ENCODE measurements around the gene ATM. TPM values are rescaled to one million over a fixed set of nuclear protein-coding genes. Genes with fewer than 3 reads are reported as not detected.

The ATM gene
- total and polyA plus RNA-seq, 2 experiments from 2014 or later, result 27.6 to 59.3 TPM

DNA sequence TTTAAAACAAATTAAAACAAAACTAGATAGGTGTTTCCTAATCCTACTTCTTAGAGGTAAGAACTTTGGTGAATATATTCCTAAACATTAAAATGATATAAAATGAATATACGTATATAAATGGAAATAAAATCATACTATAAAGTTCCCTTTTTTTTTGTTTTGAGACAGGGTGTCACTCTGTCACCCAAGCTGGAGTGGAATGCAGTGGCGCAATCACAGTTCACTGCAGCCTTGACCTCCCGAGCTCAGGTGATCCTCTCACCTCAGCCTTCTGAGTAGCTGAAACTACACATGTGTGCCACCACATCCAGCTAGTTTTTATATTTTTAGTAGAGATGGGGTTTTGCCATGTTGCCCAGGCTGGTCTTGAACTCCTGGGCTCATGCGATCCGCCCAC is 45.3 kb upstream of the ATM start:
- peaks cover 3% of the 10 kb centered on the region for H3K27me3 Mint-ChIP-seq (ENCODE audit: insufficient read depth, low read depth, poor library complexity)
- no peak overlapping the region for H3K4me3 ChIP-seq
- no peaks in the 10 kb centered on the region for H3K79me2 ChIP-seq (replicated peaks; ENCODE audit: insufficient read depth)
- H3K36me3 ChIP-seq (ENCODE audit: insufficient read depth), result peaks cover 15% of the 10 kb centered on the region
- H3K9me3 Mint-ChIP-seq, result no peaks in the 10 kb centered on the region
- H3K36me3 Mint-ChIP-seq (ENCODE audit: low read depth), result peaks cover 63% of the 10 kb centered on the region
- H3K4me3 Mint-ChIP-seq, result no peak overlapping the region
- no peaks in the 10 kb centered on the region for H3K27me3 ChIP-seq (ENCODE audit: insufficient read depth)
- peaks cover 3% of the 10 kb centered on the region; the same call in 1 of the 2 replicates for H4K20me1 ChIP-seq (replicated peaks; ENCODE audit: insufficient read depth)
- TF ChIP-seq JUNB (IDR thresholded peaks at IDR 0.05; ENCODE audit: unreplicated experiment), result no peak
- TF ChIP-seq EZH2phosphoT487 (IDR thresholded peaks at IDR 0.05; ENCODE audit: unreplicated experiment), result no peak
- TF ChIP-seq ZNF114 (CRISPR knock-in tag; IDR thresholded peaks at IDR 0.05), result no peak
- TF ChIP-seq CREB1 (CRISPR knock-in tag; IDR thresholded peaks at IDR 0.05; ENCODE audit: low read depth), result no peak
- no peak for TF ChIP-seq STAT1 (IDR thresholded peaks at IDR 0.05; ENCODE audit: unreplicated experiment)
- TF ChIP-seq POLR2AphosphoS5 (IDR thresholded peaks at IDR 0.05; ENCODE audit: low read depth), result no peak
- 0 out of 2 replicates have a peak, but pooled peaks cover 4% of the 10 kb centered on the region for H3F3A ChIP-seq (replicated peaks; ENCODE audit: low read depth)
- DNase-seq (ENCODE audit: low spot score) (no peak), ATAC-seq (no peak)
- H3K27ac Mint-ChIP-seq, result no peak overlapping the region
- H3K4me1 Mint-ChIP-seq, result no peaks in the 10 kb centered on the region
- no peak overlapping the region for H3K27ac ChIP-seq (ENCODE audit: low read depth)
- no peak overlapping the region for H3K4me2 ChIP-seq
- no peaks in the 10 kb centered on the region for H3K4me1 ChIP-seq (ENCODE audit: insufficient read depth)
- no peak overlapping the region for H2AFZ ChIP-seq
- no peaks in the 10 kb centered on the region for H3K9me2 ChIP-seq (ENCODE audit: insufficient read depth)

- H3K4me1 ChIP-seq (ENCODE audit: insufficient read depth), result no peaks in the 10 kb centered on the region
- H2AFZ ChIP-seq, result no peak overlapping the region
- no peak overlapping the region for H3K4me3 Mint-ChIP-seq
- no peaks in the 10 kb centered on the region for H3F3A ChIP-seq (replicated peaks; ENCODE audit: low read depth)
- peaks cover 56% of the 10 kb centered on the region for H3K36me3 Mint-ChIP-seq (ENCODE audit: low read depth)
- no peaks in the 10 kb centered on the region for H3K9me2 ChIP-seq (ENCODE audit: insufficient read depth)
- peaks cover 12% of the 10 kb centered on the region for H3K36me3 ChIP-seq (ENCODE audit: insufficient read depth)
- H3K4me2 ChIP-seq, result no peak overlapping the region
- H3K4me1 Mint-ChIP-seq, result no peaks in the 10 kb centered on the region
- H4K20me1 ChIP-seq (replicated peaks; ENCODE audit: insufficient read depth), result peaks cover 9% of the 10 kb centered on the region; the same call in 1 of the 2 replicates
- ATAC-seq, result no peak
- no peak for DNase-seq (ENCODE audit: low spot score)
- no peak overlapping the region for H3K4me3 ChIP-seq
- H3K79me2 ChIP-seq (replicated peaks; ENCODE audit: insufficient read depth), result peaks cover 19% of the 10 kb centered on the region
- no peaks in the 10 kb centered on the region for H3K27me3 ChIP-seq (ENCODE audit: insufficient read depth)
- peak overlapping the region; percentile 45; the same call in 1 of the 2 replicates for H3K27ac ChIP-seq (ENCODE audit: low read depth)
- H3K9me3 Mint-ChIP-seq, result no peaks in the 10 kb centered on the region
- H3K27ac Mint-ChIP-seq, result no peak overlapping the region
- H3K27me3 Mint-ChIP-seq (ENCODE audit: insufficient read depth, low read depth, poor library complexity), result no peaks in the 10 kb centered on the region
- TF ChIP-seq NANOG (IDR thresholded peaks at IDR 0.05; ENCODE audit: borderline replicate concordance) (no peak), ETS1 (IDR thresholded peaks at IDR 0.05) (no peak), CREB1 (CRISPR knock-in tag; IDR thresholded peaks at IDR 0.05; ENCODE audit: low read depth) (no peak), STAT1 (IDR thresholded peaks at IDR 0.05; ENCODE audit: unreplicated experiment) (no peak), ZNF462 (CRISPR knock-in tag; IDR thresholded peaks at IDR 0.05) (no peak), ZNF331 (CRISPR knock-in tag; IDR thresholded peaks at IDR 0.05; ENCODE audit: low read depth) (no peak), ZNF114 (CRISPR knock-in tag; IDR thresholded peaks at IDR 0.05) (no peak), JUNB (IDR thresholded peaks at IDR 0.05; ENCODE audit: unreplicated experiment) (no peak), EZH2 (IDR thresholded peaks at IDR 0.05; ENCODE audit: low read depth, unreplicated experiment) (no peak), EZH2phosphoT487 (IDR thresholded peaks at IDR 0.05; ENCODE audit: unreplicated experiment) (no peak)
- TF ChIP-seq, protein P1, sequence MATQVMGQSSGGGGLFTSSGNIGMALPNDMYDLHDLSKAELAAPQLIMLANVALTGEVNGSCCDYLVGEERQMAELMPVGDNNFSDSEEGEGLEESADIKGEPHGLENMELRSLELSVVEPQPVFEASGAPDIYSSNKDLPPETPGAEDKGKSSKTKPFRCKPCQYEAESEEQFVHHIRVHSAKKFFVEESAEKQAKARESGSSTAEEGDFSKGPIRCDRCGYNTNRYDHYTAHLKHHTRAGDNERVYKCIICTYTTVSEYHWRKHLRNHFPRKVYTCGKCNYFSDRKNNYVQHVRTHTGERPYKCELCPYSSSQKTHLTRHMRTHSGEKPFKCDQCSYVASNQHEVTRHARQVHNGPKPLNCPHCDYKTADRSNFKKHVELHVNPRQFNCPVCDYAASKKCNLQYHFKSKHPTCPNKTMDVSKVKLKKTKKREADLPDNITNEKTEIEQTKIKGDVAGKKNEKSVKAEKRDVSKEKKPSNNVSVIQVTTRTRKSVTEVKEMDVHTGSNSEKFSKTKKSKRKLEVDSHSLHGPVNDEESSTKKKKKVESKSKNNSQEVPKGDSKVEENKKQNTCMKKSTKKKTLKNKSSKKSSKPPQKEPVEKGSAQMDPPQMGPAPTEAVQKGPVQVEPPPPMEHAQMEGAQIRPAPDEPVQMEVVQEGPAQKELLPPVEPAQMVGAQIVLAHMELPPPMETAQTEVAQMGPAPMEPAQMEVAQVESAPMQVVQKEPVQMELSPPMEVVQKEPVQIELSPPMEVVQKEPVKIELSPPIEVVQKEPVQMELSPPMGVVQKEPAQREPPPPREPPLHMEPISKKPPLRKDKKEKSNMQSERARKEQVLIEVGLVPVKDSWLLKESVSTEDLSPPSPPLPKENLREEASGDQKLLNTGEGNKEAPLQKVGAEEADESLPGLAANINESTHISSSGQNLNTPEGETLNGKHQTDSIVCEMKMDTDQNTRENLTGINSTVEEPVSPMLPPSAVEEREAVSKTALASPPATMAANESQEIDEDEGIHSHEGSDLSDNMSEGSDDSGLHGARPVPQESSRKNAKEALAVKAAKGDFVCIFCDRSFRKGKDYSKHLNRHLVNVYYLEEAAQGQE (IDR thresholded peaks at IDR 0.05; ENCODE audit: unreplicated experiment), result no peak
Observed at GRCh38 chr11:108193725-108194124, 29.1 kb upstream of the ATM start.
